Measurements from ENCODE around the gene USP3.
"Not testable (repeated sequence)": the region's sequence is repeated elsewhere in the genome, so short reads cannot be mapped to it uniquely, and the experiment has no call there.

The USP3 gene

DNA sequence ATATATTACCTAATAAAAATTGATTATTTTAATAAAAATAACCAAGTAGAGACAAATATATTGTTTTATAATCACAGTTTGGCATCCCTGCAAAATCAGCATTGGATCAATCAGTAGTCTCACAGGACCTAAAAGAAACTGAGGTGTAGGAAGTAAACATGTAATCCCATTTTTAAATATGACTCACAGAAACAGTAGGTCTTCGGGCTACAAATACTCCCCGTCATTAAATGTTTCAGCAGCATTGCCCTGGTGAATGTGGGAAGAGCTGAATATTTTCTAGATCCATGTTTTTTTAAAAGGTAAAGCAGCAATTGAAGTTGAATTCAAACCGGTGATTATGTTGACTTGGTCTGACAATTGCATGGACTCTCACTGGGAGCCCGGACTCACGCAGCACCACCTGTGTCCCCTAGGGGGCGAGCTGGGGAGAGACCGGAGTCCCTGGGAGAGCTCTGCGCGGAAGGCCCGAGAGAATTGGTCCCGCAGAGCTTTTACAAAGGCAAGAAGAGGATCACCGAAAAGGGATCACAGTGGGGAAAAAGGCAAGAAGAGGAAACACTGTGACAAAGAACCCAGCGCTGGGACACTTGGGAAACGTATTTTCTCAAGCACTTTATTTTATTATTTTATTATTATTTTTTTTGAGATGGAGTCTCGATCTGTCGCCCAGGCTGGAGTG is 17.2 kb upstream of the USP3 start:
- H3K9me3 Mint-ChIP-seq: no peaks in the 10 kb centered on the region
- H3K27ac Mint-ChIP-seq: peak overlapping the region; percentile 24
- no peaks in the 10 kb centered on the region for H3K27me3 Mint-ChIP-seq
- peaks cover 70% of the 10 kb centered on the region for H3K4me1 Mint-ChIP-seq
- H3K4me3 Mint-ChIP-seq: peak overlapping the region; percentile 13
- H3K36me3 Mint-ChIP-seq (ENCODE audit: low read depth): no peaks in the 10 kb centered on the region
- ATAC-seq (peak; percentile 93), DNase-seq (peak; percentile 95)

DNA sequence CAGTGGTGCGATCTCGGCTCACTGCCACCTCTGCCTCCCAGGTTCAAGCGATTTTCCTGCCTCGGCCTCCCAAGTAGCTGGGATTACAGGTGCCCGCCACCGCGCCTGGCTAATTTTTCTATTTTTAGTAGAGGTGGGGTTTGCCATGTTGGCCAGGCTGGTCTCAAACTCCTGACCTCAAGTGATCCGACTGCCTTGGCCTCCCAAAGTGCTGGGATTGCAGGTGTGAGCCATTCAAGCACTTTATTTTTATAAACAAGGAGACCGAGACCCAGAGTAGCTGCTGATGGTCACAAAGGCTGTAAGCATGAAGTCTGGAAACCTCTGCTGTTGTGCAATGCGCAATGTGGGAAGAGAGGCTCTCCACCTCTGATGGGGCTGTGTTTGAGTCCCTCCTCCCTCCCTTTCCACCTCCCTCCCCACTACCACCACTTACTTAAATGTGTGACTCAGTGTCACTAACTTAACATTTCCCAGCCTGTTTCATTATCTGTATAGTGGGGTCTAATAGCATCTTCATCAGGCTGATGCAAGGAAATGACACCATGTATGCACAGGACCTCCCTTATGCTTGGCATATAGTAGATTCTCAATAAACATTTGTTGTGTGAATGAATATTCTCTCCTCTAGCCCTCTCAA is 16.5 kb upstream of the USP3 start:
- H3K27ac Mint-ChIP-seq; DNase-seq; H3K4me3 Mint-ChIP-seq; H3K9me3 Mint-ChIP-seq; H3K27me3 Mint-ChIP-seq; H3K36me3 Mint-ChIP-seq (ENCODE audit: low read depth); ATAC-seq: not testable (repeated sequence)
- peaks cover 70% of the 10 kb centered on the region for H3K4me1 Mint-ChIP-seq

DNA sequence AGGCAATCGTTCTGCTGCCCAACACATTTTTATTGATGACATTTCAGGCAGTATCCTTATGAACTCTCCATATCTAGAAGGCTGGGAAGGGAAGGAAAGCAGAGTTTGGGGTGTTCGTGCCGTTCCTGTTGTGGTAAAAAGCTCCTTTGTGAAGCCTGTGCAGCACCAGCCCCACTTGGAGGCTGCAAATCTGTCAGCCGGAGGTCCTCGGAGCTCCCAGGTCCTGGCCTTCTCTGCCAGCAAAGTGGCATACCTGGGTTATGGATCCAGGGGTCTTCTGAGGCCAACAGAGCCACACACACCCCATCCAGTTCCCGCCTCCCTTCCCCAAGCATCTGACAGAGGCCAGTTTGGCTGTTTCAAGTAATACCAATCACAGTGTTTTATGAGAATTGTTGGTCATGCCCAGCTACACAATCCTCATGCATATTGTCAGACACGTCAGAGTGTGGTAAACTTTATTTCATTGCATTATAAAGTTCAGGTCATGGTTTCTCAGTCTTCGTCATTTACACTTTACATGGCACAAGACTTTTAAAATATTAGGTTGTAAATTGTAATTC is 15.9 kb upstream of the USP3 start:
- no peak for DNase-seq
- no peak overlapping the region for H3K4me3 Mint-ChIP-seq
- H3K36me3 Mint-ChIP-seq (ENCODE audit: low read depth): no peaks in the 10 kb centered on the region
- no peaks in the 10 kb centered on the region for H3K27me3 Mint-ChIP-seq
- H3K9me3 Mint-ChIP-seq: no peaks in the 10 kb centered on the region
- no peak for ATAC-seq
- peaks cover 73% of the 10 kb centered on the region for H3K4me1 Mint-ChIP-seq
- no peak overlapping the region for H3K27ac Mint-ChIP-seq

DNA sequence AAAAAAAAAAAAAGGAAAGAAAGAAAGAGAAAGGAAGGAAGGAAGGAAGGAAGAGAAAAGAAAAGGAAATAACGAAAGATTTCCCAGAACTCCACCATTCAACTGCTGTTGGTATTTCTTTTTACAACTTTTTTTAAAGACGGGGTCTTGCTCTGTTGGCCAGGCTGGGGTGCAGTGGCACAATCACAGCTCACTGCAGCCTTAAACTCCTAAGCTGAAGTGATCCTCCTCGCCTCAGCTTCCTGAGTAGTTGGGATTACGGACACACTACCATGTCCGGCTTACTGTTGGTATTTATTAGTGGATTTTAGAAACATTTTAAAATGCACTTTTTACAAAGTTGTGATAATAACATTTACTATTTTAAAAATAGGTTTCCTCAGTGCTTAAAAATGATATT is 15.0 kb upstream of the USP3 start:
- H3K27ac Mint-ChIP-seq: no peak overlapping the region
- no peaks in the 10 kb centered on the region for H3K27me3 Mint-ChIP-seq
- no peaks in the 10 kb centered on the region for H3K9me3 Mint-ChIP-seq
- ATAC-seq (no peak), DNase-seq (no peak)
- peaks cover 73% of the 10 kb centered on the region for H3K4me1 Mint-ChIP-seq
- H3K36me3 Mint-ChIP-seq (ENCODE audit: low read depth): no peaks in the 10 kb centered on the region
- H3K4me3 Mint-ChIP-seq: no peak overlapping the region

DNA sequence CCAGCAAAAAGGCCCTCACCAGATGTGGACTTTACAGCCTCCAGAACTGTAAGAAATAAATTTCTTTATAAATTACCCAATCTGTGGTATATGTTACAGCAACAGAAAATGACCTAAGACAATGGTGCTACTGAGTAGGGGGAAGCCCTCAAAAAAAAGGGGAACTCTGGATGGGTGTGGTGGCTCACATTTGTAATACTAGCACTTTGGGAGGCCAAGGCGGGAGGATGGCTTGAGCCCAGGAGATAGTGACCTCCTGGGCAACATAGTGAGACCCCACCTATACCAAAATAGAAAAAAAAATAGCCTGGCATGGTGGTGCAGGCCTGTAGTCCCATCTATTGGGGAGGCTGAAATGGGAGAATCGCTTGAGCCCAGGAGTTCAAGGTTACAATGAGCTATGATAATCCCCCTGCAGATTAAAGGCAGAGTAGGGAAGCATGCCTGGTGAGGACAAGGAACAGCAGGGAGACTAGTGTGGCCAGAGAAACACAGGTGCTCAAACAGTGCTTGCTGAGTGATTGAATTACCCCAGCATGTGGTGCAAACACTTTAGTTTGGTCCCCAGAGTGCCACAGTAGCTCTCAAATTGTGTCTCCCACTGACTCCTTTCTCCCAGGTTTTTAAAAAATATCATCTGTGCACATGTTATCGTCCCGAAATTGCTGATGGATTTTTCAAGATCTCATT is 13.9 kb upstream of the USP3 start:
- ATAC-seq (no peak), DNase-seq (no peak)
- no peaks in the 10 kb centered on the region for H3K27me3 Mint-ChIP-seq
- peak overlapping the region; percentile 29 for H3K27ac Mint-ChIP-seq
- H3K36me3 Mint-ChIP-seq (ENCODE audit: low read depth): no peaks in the 10 kb centered on the region
- H3K4me1 Mint-ChIP-seq: peaks cover 72% of the 10 kb centered on the region
- H3K9me3 Mint-ChIP-seq: no peaks in the 10 kb centered on the region
- no peak overlapping the region for H3K4me3 Mint-ChIP-seq

DNA sequence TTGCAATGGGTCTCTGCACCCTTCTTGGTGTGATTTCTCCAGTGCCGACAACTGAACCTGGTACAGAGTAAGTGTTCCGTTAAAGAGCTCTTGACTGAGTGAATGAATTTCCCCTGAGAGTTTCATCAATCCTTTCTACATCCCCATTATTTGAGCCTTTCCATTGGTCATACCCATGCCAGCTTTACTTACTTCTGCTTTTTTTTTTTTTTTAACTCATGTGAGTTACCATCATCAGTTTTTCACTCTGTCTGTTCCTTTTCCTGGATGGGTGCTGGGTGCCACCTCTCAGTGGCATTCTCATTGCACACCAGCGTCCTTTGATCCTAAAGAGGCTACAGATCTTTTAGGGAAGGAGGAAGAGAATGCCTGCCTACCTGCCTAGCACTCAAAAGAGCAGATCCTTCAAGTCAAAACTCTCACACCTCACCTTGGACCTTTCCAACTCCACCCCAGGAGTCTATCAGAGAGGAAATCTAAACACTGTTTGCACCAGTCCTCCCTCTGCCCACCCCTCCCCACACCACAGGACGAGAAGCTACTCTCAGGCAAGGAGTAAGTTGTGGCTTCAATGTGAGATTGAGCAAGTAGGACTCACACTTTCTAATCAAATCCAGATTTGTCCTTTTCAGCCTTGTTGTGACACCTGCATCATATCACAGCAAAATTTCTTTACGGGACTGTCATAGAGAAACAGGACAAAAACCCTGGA is 13.1 kb upstream of the USP3 start:
- no peaks in the 10 kb centered on the region for H3K36me3 Mint-ChIP-seq (ENCODE audit: low read depth)
- H3K9me3 Mint-ChIP-seq: no peaks in the 10 kb centered on the region
- H3K4me3 Mint-ChIP-seq: no peak overlapping the region
- DNase-seq (no peak), ATAC-seq (no peak)
- H3K4me1 Mint-ChIP-seq: peaks cover 75% of the 10 kb centered on the region
- H3K27me3 Mint-ChIP-seq: no peaks in the 10 kb centered on the region
- H3K27ac Mint-ChIP-seq: peak overlapping the region; percentile 29

DNA sequence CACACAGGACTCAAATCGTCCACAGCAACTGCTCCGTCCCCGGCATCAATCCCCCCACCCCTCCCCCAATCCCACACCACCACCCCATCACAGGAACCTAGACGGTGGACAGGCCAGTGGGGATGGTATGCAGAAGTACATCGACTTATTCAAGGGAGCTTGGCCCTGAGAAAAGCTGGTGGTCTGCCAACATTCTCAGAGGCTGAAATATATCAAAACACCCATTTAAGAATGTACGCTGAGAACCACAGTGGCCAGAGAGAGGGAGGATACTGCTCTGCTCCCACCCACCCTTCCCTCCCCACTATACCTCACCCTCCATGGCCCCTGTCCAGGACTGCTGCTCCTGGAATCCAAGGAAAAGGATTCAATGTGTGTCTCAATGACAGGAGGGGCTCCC is 12.4 kb upstream of the USP3 start:
- H3K4me1 Mint-ChIP-seq: peaks cover 69% of the 10 kb centered on the region
- no peak overlapping the region for H3K4me3 Mint-ChIP-seq
- H3K9me3 Mint-ChIP-seq: no peaks in the 10 kb centered on the region
- no peaks in the 10 kb centered on the region for H3K36me3 Mint-ChIP-seq (ENCODE audit: low read depth)
- DNase-seq (no peak), ATAC-seq (no peak)
- no peak overlapping the region for H3K27ac Mint-ChIP-seq
- no peaks in the 10 kb centered on the region for H3K27me3 Mint-ChIP-seq

DNA sequence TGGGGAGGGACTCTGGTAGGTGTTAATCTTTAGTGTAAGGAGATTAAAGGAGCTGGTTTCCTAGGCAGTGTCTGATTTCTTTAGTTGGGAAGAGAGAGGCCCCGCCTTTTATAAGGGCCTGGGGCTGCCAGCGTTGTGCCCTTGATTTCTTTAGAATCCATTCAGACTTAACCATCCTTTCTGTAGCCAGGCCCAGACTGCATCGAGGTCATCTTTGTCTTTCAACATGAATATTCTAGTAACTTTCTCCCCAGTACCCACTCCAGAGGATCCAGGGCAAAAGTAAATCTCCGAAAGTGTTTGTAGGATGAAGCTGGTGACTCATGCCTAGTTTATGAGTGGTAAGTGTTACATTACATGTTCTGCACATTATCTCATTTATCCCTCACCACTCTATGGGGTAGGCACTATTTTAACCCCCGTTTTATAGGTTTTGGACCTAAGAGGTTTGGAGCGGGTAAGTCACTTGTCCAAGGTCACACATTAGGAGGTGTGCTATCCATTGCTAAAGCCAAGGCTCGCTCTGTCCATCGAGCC is 11.8 kb upstream of the USP3 start:
- no peaks in the 10 kb centered on the region for H3K27me3 Mint-ChIP-seq
- H3K27ac Mint-ChIP-seq: peak overlapping the region; percentile 86
- peaks cover 64% of the 10 kb centered on the region for H3K4me1 Mint-ChIP-seq
- ATAC-seq (no peak), DNase-seq (no peak)
- H3K4me3 Mint-ChIP-seq: no peak overlapping the region
- H3K9me3 Mint-ChIP-seq: no peaks in the 10 kb centered on the region
- H3K36me3 Mint-ChIP-seq (ENCODE audit: low read depth): no peaks in the 10 kb centered on the region

DNA sequence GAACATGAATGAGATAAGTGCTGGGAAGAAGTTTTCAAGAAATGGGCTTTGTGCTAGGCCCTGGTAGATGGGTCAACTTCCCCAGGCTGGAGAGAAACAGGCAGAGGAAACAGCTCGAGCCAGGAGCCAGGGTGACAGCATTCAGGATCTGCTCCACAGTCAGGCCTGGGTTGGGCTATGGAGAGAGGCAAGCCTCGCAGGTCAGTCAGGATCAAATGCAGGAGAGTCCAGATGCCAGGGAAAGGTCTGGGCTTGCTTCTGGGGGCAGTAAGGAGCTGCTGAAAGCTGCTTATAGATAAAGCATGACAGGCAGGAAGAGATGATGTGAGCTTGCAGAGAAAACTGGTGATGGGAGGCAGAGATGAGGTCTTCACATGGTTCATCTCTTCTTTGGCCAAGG is 11.0 kb upstream of the USP3 start:
- Mint-ChIP-seq H3K9me3 (no peaks in the 10 kb centered on the region), H3K27me3 (no peaks in the 10 kb centered on the region), H3K4me1 (peaks cover 57% of the 10 kb centered on the region), H3K4me3 (peak overlapping the region; percentile 28), H3K27ac (peak overlapping the region; percentile 86), H3K36me3 (ENCODE audit: low read depth) (no peaks in the 10 kb centered on the region)
- DNase-seq (no peak), ATAC-seq (no peak)

DNA sequence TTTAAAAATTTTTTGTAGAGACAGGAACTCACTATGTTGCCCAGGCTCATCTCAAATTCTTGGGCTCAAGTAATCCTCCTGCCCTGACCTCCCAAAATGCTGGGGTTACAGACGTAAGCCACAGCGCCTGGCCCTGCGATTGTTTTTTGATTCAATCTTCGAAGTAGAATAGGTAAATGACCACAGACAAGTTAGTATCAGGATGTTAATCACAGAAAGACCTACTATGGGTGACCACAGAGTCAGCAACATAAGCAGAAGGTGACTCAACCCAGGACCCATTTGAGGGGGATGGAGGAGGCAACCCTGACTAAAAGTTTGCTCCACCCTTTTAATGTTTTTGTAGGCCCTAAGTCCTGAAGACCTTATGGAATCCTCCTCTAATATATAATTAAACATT is 10.0 kb upstream of the USP3 start:
- H3K4me1 Mint-ChIP-seq: peaks cover 65% of the 10 kb centered on the region
- DNase-seq (no peak), ATAC-seq (peak; percentile 39)
- H3K4me3 Mint-ChIP-seq: peak overlapping the region; percentile 37
- no peaks in the 10 kb centered on the region for H3K9me3 Mint-ChIP-seq
- no peaks in the 10 kb centered on the region for H3K36me3 Mint-ChIP-seq (ENCODE audit: low read depth)
- no peaks in the 10 kb centered on the region for H3K27me3 Mint-ChIP-seq
- peak overlapping the region; percentile 86 for H3K27ac Mint-ChIP-seq

DNA sequence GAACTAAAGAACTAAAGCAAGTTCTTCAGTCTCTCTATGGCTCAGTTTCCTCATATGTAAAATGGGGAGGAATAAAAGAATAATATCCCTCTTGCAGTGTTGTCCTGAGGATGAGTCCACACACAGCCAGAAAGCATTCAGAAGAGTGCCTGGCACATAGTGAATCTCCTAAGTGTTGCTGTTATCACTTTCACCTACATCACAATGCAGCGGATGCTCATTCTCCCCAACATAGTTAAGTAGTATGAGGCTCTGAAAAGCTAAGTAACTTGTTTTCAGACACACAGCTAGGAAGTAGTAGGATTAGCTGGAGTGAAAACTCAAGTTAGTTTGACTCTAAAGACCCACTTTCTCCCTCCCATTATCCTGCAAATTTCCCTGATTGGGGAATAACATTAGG is 9.1 kb upstream of the USP3 start:
- Mint-ChIP-seq H3K4me1 (peaks cover 69% of the 10 kb centered on the region), H3K27me3 (no peaks in the 10 kb centered on the region), H3K36me3 (ENCODE audit: low read depth) (no peaks in the 10 kb centered on the region), H3K27ac (no peak overlapping the region), H3K9me3 (no peaks in the 10 kb centered on the region), H3K4me3 (no peak overlapping the region)
- ATAC-seq: no peak
- DNase-seq: no peak

DNA sequence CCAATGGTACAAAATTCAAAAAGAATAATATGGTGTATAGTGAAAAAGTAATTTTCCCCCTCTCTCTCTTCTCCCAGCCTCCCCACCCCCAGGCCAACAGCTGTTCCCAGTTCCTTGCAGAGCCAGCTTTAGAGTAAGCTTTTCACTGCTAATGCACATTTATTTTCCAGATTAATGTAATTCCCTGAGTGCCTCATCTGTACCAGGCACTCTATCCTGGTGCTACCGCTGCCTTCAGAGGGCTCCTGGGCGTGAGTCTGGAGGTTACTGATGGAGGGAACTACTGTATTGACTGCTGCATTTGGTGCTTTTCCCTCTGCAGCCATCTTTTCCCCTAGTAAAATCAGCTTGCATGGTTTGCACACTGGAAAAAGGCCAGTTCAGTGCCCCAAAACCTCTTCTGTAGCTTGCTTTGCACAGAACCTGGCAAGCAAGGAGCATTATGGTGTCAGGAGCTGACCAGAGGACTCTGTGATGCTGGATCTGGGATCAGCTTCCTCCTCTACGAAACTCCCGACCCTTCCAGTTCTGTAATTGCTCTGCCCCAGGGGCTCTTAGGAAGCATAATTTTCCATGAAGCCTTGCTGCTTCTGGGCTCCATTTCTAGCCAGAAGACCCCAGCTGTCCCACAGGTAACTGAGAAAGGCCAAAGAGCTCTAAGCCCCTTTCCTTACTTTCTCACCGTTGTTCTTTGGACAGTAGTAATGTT is 8.5 kb upstream of the USP3 start:
- Mint-ChIP-seq H3K27me3 (no peaks in the 10 kb centered on the region), H3K36me3 (ENCODE audit: low read depth) (no peaks in the 10 kb centered on the region), H3K9me3 (no peaks in the 10 kb centered on the region), H3K4me1 (peaks cover 71% of the 10 kb centered on the region), H3K27ac (no peak overlapping the region), H3K4me3 (no peak overlapping the region)
- ATAC-seq (no peak), DNase-seq (no peak)

DNA sequence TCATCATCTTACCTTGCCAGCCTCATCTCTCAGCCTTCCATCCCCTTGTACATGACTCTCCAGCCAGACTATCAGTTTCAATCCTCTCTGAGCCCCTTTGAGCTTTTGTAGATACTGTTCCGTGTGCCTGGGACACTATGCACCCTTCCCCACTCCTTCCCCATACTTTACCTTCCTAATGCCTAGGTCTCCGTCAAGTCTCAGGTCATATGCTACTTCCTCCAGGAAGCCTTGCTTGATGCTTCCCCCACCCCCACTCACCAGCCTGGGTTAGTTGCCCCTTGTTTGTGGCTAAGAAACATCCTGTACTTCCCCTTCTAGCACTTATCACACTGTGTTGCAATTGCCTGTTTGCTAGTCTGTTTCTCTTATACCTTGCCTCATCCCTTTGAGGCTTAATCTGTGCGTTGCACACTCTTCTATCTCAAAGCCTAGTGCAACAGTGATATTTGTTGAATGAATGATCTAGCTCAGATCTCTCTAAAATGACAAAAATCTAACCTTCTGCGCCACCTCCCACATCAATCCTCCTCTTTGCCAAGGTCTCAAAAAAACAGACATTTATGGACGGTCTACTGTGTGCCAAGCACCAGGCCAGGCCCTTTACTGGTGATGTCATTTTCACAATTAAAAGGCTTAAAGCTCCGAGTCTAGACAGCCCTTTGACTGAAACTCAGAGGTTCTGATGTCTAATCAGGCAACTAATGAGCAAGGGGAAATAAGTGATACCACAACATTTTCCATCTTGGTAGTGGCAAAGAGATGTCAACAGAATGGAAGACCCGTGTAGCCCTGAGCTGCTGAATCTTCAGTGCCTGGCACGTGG is 6.5 kb upstream of the USP3 start:
- Mint-ChIP-seq H3K27ac (no peak overlapping the region), H3K4me3 (no peak overlapping the region), H3K4me1 (peaks cover 75% of the 10 kb centered on the region), H3K27me3 (no peaks in the 10 kb centered on the region), H3K36me3 (ENCODE audit: low read depth) (no peaks in the 10 kb centered on the region), H3K9me3 (no peaks in the 10 kb centered on the region)
- ATAC-seq: peak; percentile 71
- peak; percentile 69 for DNase-seq

Measured in activated naive CD8-positive, alpha-beta T cell treated with anti-CD3 and anti-CD28 coated beads, Interleukin-2, amount 50 U/mL, for 24 hours (primary cell).